Left forelimb (tissue), 1 donor: ENCODE results near the gene JPT1.
A peak's percentile ranks its signal among the peaks of the same experiment; 100 is the strongest.
"Not testable (repeated sequence)": the region's sequence is repeated elsewhere in the genome, so short reads cannot be mapped to it uniquely, and the experiment has no call there.

Source experiments
- DNase-seq: peaks from one replicate; pipeline ENCODE4 v3.0.0-alpha.2; 2018; ENCODE audit warnings: low spot score

Gene JPT1

DNA sequence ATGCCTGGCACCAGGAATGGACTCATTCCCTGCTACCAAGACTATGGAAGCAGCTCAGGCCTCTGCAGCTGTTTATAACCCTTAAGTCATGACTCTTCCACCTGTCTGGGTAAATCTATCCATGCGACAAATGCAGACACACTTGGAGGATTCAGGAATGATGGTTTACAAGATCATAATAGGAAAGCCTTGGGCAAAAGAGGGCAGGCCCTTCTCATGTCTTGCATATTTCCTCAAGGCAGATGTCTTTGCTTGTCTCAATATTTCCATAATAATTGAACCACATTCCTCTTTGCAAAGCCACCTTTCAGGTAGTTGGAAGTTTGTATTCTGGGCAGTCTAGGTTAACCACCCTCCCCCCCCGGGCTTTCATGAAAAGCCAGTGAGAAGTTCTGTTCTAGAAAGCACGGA lies 884 bp upstream of the JPT1 start:
- no peak for DNase-seq

DNA sequence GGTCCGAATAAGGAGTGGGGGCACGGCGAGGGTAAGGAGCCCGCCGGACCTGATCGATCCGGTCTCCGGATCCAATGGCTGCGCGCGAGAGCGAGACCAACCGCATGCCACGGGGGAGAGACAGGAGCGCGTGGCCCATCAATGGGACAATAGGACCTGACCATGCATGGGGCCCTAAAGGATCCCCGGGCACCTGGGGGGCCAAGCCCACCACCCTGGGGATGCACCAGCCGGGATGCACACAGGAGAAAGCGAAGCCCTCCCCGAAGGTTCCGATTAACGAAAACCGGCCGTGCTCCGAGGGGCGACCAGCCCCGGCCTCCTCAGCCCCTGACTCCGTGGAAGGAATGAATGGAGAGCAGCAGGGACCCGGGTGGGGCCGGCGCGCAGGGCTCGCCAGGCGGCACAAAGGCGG lies 525 bp downstream of the JPT1 start:
- DNase-seq, result no peak

DNA sequence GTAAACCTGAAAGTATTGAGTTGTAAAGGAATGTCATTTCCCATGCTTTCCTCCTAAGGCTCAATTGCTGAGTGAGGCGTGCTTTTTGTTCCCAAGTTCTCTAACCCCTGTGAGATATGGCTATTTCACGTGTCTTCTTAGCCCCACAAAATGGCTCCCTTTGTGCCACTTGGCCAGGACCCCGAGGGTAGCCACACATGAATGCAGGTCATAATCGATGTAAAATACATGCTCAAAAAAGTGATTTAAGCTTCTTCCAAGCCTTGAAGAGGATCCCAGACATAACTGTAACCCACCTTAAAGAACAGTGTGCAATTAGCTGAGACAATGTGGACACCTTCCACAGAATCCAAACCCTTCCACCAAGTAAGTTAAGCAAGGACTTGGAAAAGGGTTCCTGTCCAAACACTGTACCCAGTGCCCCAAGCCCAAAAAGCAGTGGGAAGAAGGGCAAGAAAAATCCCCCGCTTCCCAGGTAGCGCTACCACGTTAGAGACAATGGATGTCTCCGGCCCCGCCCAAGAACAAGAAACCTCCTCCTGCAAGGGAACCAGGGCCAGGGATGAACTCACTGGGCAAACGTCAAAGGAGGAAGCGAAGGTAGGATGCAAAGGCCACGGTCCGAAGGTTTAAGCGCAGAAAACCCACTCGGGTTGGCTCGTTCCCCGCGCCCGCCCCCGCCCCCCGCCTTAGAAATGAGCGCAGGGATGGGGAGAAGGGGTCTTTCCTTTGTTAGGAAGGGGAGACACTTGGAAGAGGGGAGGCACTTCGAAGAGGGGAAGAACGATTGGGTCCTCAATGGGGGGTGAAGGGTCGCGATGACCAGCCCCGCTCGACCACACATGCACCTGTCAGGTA lies 1.2 kb downstream of the JPT1 start:
- no peak for DNase-seq

DNA sequence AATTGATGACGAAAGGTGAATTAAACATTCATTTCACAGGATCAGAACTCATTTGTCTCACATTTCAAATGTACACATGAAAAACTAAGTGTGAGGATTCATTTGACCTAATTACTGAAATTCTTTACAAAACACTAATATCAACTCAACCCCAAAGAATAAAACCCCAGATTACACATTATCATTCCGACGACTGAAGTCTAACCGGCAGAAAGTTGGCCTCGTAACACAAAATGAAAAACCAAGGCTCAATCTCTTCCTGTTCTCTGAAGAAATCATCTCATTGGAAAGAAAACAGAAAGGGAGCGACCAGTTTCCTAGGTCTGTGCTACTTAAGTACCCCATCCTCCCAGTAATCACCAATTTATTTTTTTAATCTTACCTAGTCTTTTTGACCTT lies 1.8 kb downstream of the JPT1 start:
- DNase-seq, result no peak

GRCh38 chr17:75151930-75152329 lies 2.4 kb downstream of the JPT1 start:
- no peak for DNase-seq

DNA sequence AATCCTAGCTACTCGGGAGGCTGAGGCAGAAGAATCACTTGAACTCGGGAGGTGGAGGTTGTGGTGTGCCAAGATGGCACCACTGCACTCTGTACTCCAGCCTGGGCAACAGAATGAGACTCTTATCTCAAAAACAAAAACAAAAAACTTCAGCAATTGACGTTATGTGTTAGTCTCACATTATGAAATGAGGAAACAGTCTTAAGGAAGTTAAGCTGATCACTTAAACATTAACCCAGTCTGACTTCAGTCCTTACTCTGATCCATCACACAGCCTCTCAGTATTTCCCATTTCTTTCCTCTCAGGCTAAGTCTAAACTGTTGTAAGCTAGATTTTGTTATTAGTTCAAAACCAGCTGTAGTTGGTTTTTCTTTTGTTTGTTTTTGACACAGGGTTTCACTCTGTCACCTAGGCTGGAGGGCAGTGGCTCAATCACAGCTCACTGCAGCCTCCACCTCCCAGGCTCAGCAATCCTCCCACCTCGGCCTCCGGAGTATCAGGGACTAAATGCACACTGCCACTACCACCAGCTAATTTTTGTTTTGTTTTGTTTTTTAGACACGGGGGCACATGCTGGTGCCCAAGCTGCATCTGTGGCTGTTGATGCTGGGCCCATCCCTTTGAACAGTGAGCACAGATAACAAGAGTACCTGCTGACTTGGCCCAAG lies 6.3 kb downstream of the JPT1 start:
- no peak for DNase-seq

DNA sequence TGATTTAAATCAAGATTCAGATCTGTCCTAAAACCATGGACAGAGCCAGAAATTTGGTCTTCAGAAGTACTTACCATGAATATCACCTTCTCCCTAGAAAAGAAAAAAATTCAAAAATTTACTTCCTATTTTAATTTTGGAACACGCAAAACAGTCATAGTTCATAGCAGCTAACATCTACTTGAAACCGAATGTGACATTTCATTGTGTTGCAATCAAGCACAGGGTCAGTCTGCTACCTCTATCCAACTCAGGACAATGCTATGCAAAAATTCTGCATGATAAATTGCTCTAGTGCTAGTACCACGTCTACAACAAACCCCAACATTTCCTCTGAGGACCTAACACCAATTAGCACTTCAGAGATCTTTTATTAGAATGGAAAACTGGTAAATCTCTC lies 7.7 kb downstream of the JPT1 start:
- DNase-seq, result no peak

GRCh38 chr17:75144816-75145512 lies 9.3 kb downstream of the JPT1 start:
- DNase-seq, result no peak

GRCh38 chr17:75142236-75142971 lies 11.9 kb downstream of the JPT1 start:
- DNase-seq, result no peak

GRCh38 chr17:75138519-75138918 lies 15.8 kb downstream of the JPT1 start:
- no peak for DNase-seq

DNA sequence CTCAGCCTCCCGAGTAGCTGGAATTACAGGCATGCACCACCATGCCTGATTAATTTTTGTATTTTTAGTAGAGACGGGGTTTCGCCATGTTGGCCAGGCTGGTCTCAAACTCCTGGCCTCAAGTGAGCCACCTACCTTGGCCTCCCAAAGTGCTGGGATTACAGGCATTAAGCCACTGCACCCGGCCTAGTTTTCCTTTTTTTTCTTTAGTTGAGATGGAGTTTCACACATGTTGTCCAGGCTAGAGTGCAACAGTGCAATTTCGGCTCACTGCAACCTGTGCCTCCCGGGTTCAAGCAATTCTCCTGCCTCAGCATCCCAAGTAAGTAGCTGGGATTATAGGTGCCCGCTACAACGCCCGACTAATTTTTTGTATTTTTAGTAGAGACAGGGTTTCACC lies 16.6 kb downstream of the JPT1 start:
- not testable (repeated sequence) for DNase-seq

DNA sequence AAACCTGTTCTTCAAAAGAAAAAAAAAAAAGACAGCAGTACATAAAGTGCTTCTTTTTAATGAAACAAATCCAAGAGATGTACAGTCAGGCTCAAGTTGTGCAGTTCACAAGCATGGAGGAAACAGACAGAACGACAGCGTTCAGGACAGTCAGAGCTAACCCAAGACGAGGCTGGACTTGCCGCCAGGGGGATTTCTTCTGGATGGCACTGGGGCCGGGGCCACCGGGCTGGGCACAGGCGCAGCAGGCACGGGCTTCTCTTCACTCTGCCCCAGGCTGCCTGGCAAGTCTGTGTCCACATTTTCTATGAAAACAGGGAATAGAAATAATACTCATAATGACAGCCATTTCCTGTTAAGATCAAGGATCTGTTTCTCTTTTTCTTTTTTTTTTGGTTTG lies 18.4 kb downstream of the JPT1 start:
- DNase-seq, result no peak

- DNase-seq, result no peak
Observed at GRCh38 chr17:75135452-75135851, 18.9 kb downstream of the JPT1 start.

DNA sequence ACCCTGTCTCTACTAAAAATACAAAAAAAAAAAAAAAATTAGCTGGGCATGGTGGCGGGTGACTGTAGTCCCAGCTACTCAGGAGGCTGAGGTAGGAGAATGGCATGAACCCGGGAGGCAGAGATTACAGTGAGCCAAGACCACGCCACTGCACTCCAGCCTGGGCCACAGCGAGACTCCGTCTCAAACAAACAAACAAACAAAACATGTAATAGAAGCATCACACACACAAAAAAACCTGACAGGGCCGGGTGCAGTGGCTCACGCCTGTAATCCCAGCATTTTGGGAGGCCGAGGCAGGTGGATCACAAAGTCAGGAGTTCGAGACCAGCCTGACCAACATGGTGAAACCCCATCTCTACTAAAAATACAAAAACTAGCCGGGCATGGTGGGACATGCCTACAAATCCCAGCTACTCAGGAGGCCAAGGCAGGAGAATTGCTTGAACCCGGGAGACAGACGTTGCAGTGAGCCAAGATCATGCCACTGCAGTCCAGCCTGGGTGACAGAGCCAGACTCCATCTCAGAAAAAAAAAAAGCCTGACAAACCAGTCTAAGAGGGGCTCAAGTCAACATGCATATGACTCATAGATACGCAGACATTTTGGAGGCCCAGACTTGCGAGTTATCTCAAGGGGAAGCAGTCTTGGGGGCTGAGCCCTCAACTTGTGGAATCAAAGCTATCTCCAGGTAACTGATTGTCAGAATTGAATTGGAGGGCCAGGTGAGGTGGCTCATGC lies 20.5 kb downstream of the JPT1 start:
- DNase-seq, result not testable (repeated sequence)

GRCh38 chr17:75133001-75133400 lies 21.3 kb downstream of the JPT1 start:
- no peak for DNase-seq

DNA sequence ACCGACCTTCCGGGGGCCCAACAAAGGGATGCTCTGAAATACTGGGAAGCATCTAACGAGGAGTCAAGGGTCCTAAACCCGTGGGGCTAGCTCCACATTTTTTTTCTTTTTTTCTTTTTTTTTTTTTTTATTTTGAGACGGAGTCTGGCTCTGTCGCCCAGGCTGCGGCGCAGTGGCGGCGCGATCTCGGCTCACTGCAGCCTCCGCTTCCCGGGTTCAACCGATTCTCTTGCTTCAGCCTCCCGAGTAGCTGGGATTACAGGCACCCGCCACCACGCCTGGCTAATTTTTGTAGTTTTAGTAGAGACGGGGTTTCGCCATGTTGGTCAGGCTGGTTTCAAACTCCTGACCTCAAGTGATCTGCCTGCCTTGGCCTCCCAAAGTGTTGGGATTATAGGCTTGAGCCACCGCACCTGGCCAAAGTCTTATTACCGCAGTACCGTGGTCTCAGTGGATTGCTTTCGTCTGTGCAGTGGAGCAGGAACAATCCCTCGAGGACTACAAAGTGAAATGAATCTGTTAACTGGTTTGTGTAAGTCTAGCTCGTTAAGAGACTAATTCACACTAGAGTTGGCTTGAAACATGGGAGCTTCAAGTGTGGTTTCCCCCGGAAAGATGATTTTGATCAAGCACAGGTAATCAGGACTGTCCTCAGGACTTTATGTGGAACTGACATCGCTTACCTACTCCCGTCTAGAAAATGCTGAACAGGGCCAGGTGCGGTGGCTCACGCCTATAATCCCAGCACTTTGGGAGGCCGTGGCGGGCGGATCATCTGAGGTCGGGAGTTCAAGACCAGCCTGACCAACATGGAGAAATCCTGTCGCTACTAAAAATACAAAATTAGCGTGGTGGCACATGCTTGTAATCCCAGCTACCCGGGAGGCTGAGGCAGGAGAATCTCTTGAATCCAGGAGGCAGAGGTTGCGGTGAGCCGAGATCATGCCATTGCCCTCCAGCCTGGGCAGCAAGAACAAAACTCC lies 22.0 kb downstream of the JPT1 start:
- not testable (repeated sequence) for DNase-seq

DNA sequence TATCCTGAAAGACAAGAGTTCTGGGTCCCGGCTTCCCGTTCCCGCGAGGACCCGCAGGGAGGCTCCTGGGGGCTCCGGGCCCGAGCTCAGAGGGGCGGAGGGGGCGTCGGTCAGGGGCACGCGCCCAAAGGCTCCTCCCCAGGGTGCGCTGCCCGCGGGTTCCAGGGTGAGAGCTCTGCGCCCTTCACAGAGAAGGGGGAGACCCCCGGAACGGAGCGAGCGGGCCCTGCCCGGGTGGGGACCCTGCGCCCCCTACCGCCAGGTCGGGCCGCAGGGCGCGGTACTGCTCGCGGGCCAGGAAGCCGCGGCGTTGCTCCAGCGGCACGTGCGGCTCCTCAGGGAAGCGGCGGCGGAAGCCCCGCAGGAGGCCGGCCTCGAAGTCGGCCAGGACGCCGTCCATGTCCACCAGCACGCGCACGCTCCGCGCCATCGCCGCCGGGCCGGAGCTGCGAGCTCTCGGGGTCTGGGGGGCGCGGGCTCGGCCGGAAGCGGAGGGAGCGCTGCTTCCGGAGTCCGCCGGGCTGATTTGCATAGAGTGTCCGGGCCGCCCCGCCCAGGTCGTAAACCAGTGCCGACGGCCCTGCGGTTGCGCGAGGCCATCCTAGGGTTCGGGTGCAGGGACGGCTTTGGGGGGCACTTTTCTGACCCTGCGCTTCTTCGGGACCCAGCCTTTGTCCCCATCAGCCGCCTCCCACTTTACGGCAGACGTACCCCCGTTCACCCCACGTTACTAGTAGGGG lies 22.9 kb downstream of the JPT1 start, which contains the start of gene NT5C:
TSS of gene NT5C (minus strand) at position 465 of the 740 bp plus-strand sequence. CDS start at position 430, 35 bp downstream.
- DNase-seq, result peak; percentile 91

- peak; percentile 76 for DNase-seq
Observed at GRCh38 chr17:75130632-75131277, 23.6 kb downstream of the JPT1 start.
